Uterus (tissue), 4 donors: ENCODE measurements around the gene MMP25. TPM values are rescaled to one million over a fixed set of nuclear protein-coding genes. Genes with fewer than 3 reads are reported as not detected.

ENCODE experiments used
- DNase-seq, 2 donors: peaks; one replicate each; pipeline ENCODE4 v3.0.0-alpha.2; 2019 to 2020
- H3K27ac ChIP-seq, 2 donors: fragments of 200-600 bp; sonication (generic); 1 replicate in 1 of 2; 2 replicates in 1 of 2; pipeline ENCODE4 v1.5.1; 2016 to 2018
- H3K27me3 ChIP-seq, 2 donors: fragments of 200-600 bp; sonication (generic); one replicate each; pipeline ENCODE4 v1.5.1; 2018 to 2019; ENCODE audit warnings: control low read depth in 1 of 2
- H3K36me3 ChIP-seq, 2 donors: fragments of 200-600 bp; sonication (generic); one replicate each; pipeline ENCODE4 v1.5.1; 2019; ENCODE audit warnings: control low read depth in 1 of 2
- H3K4me1 ChIP-seq, 2 donors: fragments of 200-600 bp; sonication (generic); one replicate each; pipeline ENCODE4 v1.5.1; 2018 to 2019; ENCODE audit warnings: control low read depth in 1 of 2
- H3K4me3 ChIP-seq, 2 donors: fragments of 200-600 bp; sonication (generic); 1 replicate in 1 of 2; 2 replicates in 1 of 2; pipeline ENCODE4 v1.5.1; 2018 to 2019; ENCODE audit warnings: mild to moderate bottlenecking in 1 of 2
- H3K9me3 ChIP-seq, 2 donors: fragments of 200-600 bp; sonication (generic); one replicate each; pipeline ENCODE4 v1.5.1; 2019; ENCODE audit warnings: control low read depth in 1 of 2
- CTCF ChIP-seq, 4 experiments: fragments of 200-600 bp in 2 of 4; fragments of 450-650 bp in 2 of 4; sonication (generic) in 2 of 4; IDR thresholded peaks; one replicate each; pipeline ENCODE4 v1.5.1; 2016 to 2019; ENCODE audit warnings: antibody characterized with exemption in 4 of 4, mild to moderate bottlenecking in 2 of 4, moderate library complexity in 1 of 4
- POLR2A ChIP-seq, 2 donors: fragments of 450-650 bp; IDR thresholded peaks; one replicate each; pipeline ENCODE4 v1.6.1; 2016; ENCODE audit warnings: antibody characterized with exemption in 2 of 2, mild to moderate bottlenecking in 1 of 2, moderate library complexity in 1 of 2
- intact Hi-C: fragments of 100-400 bp; cut with DNase I; formaldehyde crosslinking; loops from one replicate; pipeline ENCODE4 v1.15.1; 2023; ENCODE audit warnings: low total_unique reads
- total RNA-seq, 4 donors: library from RNA; depleted of rRNA in 3 of 4; stranded (reverse); fragments of >200 nt in 3 of 4; gene quantifications; one replicate each; pipeline versions ENCODE4 v1.1.0 to v1.2.4, GENCODE V29; 2014 to 2023
- donor health status: DM: yes; HTN: yes; CAD: no.

MMP25 gene
- total RNA-seq, 4 donors from 2014 or later: 0.21 to 1.1 TPM; not detected in 2

DNA sequence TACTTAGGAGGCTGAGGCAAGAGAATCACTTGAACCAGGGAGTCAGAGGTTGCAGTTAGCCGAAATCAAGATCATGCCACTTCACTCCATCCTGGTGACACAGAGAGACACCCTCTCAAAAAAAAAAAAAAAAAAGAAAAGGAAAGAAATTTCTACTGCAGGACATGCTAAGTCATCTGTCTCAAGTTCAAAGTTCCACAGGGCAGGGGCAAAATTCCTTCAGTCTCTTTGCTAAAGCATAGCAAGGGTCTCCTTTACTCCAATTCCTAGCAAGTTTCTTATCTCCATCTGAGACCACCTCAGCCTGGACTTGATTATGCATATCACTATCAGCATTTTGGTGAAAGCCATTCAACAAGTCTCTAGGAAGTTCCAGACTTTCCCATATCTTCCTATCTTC lies 38.1 kb downstream of the MMP25 start:
- H3K36me3 ChIP-seq: no peaks in the 10 kb centered on the region
- no peak overlapping the region for H3K27ac ChIP-seq
- no peaks in the 10 kb centered on the region for H3K9me3 ChIP-seq
- H3K4me1 ChIP-seq: no peaks in the 10 kb centered on the region
- intact Hi-C loops: no loop called here
- TF ChIP-seq POLR2A (IDR thresholded peaks at IDR 0.05) (no peak), CTCF (IDR thresholded peaks at IDR 0.05) (no peak)
- DNase-seq: no peak
- no peak overlapping the region for H3K4me3 ChIP-seq
- no peaks in the 10 kb centered on the region for H3K27me3 ChIP-seq

DNA sequence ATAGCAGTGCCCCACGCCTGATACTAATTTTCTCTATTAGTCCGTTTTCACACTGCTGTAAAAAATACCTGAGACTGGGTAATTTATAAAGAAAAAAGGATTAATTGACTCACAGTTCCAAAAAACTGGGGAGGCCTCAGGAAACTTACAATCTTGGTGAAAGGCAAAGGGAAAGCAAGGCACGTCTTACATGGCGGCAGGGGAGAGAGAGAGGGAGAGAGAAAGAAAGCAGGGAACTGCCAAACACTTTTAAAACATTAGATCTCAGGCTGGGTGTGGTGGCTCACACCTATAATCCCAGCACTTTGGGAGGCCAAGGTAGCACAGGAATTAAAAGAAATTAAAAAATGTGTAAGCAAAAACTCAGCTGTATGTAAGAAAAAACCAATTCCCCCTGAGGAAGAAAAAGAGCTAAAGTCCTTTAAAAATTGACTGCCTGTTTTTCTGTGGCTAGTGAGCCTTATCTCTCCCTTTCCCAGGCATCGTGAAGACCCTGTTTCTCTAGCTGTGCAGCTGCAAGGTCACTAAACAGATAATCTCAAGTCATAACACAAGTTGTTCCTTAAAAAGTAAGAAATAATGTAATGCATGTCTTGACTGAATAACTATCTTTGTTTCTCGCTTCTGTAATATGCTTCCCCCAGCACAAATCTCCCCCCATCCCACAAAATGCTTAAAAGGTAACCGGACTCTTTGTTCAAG lies 38.8 kb downstream of the MMP25 start:
- no peak overlapping the region for H3K27ac ChIP-seq
- H3K4me1 ChIP-seq: no peaks in the 10 kb centered on the region
- no peak for DNase-seq
- no peak overlapping the region for H3K4me3 ChIP-seq
- intact Hi-C loops: no loop called here
- H3K9me3 ChIP-seq: no peaks in the 10 kb centered on the region
- no peaks in the 10 kb centered on the region for H3K36me3 ChIP-seq
- TF ChIP-seq CTCF (IDR thresholded peaks at IDR 0.05) (no peak), POLR2A (IDR thresholded peaks at IDR 0.05) (no peak)
- H3K27me3 ChIP-seq: no peaks in the 10 kb centered on the region

DNA sequence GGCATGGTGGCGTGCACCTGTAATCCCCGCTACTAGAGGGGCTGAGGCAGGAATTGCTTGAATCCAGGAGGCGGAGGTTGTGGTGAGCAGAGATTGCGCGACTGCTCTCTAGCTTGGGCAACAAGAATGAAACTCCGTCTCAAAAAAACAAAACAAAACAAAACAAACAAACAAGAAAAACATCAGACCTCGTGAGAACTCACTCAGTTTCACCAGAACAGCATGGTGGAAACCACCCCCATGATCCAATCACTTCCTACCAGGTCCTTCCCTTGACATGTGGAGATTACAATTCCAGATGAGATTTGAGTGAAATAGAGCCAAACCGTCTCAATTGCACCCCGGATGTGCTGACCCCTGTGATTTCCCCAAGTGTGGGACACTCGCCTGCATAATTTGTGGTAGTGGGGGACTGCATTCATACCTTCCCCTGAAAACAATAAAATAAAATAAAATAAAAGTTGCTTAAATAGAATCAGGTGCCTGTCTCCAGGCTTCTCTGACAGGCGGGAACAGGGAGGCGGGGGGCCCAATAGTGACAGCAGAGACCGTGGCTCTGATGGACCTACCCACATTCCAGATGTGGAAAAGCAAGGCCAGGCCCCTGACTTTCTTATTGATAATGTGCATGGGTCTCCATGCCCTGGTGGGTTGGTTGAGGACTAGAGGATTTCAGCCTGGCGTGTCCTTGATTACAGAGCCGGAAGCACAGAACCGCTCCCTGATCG lies 39.7 kb downstream of the MMP25 start:
- Histone ChIP-seq H3K36me3 (no peaks in the 10 kb centered on the region), H3K27ac (peak overlapping the region in 1 of 2 donors; percentile 63), H3K27me3 (no peaks in the 10 kb centered on the region), H3K4me1 (no peaks in the 10 kb centered on the region), H3K4me3 (peak overlapping the region in 1 of 2 donors; percentile 2), H3K9me3 (no peaks in the 10 kb centered on the region)
- intact Hi-C loops: no loop called here
- TF ChIP-seq CTCF (IDR thresholded peaks at IDR 0.05) (no peak), POLR2A (IDR thresholded peaks at IDR 0.05) (no peak)
- no peak for DNase-seq

GRCh38 chr16:3086596-3087242 lies 40.4 kb downstream of the MMP25 start:
- intact Hi-C loops: no loop called here
- no peak for TF ChIP-seq CTCF (IDR thresholded peaks at IDR 0.05)
- TF ChIP-seq POLR2A (IDR thresholded peaks at IDR 0.05): no peak
- peak overlapping the region; percentile 53 to 63 for H3K27ac ChIP-seq

More at GRCh38 chr16:3086596-3087242, 40.4 kb downstream of the MMP25 start:
- no peaks in the 10 kb centered on the region for H3K27me3 ChIP-seq
- no peaks in the 10 kb centered on the region for H3K9me3 ChIP-seq
- no peaks in the 10 kb centered on the region for H3K4me1 ChIP-seq
- H3K36me3 ChIP-seq: no peaks in the 10 kb centered on the region
- H3K4me3 ChIP-seq: peak overlapping the region in 1 of 2 donors; percentile 2
- DNase-seq: no peak
